ENCODE results near the gene ZNF552. TPM values are rescaled to one million over a fixed set of nuclear protein-coding genes. Genes with fewer than 3 reads are reported as not detected.

The ZNF552 gene
- total and polyA plus RNA-seq, 8 donors: 9.6 to 84.4 (median 30.6) TPM

GRCh38 chr19:57788114-57788692, 26.5 kb downstream of the ZNF552 start:
- DNase-seq: no peak
- Histone ChIP-seq H3K36me3 (peaks cover 21 to 98% (median 79%) of the 10 kb centered on the region in 4 donors), H3K4me3 (no peak overlapping the region), H3K4me1 (no peaks in the 10 kb centered on the region), H3K27me3 (no peaks in the 10 kb centered on the region), H3K9me3 (peaks cover 14 to 79% (median 71%) of the 10 kb centered on the region in 4 donors), H3K27ac (no peak overlapping the region)
- intact Hi-C loops (cut with DNase I; ENCODE audit: low total_unique reads): no loop called here
- TF ChIP-seq CTCF (IDR thresholded peaks at IDR 0.05): no peak
- no peak for TF ChIP-seq EP300 (IDR thresholded peaks at IDR 0.05)
- no peak for TF ChIP-seq POLR2A (IDR thresholded peaks at IDR 0.05)
- no peak for TF ChIP-seq POLR2AphosphoS5 (IDR thresholded peaks at IDR 0.05)

DNA sequence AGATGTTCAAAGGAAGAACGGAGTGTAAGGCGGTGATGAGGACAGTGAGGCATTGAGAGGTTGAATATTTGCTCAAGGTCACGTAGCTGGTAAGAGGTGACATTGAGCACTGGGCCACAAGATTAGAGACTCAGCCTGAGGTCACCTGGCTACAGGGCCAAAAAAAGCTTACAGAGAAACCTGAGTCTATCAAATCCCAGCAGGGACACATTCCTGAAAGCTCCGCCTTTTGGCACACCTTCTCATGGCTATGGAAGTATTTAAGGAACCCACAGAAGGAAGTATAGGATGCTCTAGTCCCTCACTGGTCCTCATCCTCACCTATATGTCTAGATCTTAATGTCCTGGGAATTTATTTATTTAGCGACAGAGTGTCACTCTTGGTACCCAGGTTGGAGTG, 27.8 kb downstream of the ZNF552 start:
- intact Hi-C loops (cut with DNase I; ENCODE audit: low total_unique reads): no loop called here
- Histone ChIP-seq H3K36me3 (peaks cover 12 to 98% (median 77%) of the 10 kb centered on the region in 4 donors), H3K27ac (no peak overlapping the region), H3K4me3 (no peak overlapping the region), H3K27me3 (no peaks in the 10 kb centered on the region), H3K4me1 (no peaks in the 10 kb centered on the region), H3K9me3 (peaks cover 14 to 91% (median 83%) of the 10 kb centered on the region in 4 donors)
- 84 to 97% (median 91%) methylated on average over 5 of the region's 5 CpGs for WGBS, 5 donors
- no peak for DNase-seq
- no peak for TF ChIP-seq EP300 (IDR thresholded peaks at IDR 0.05)
- no peak for TF ChIP-seq POLR2AphosphoS5 (IDR thresholded peaks at IDR 0.05)
- TF ChIP-seq POLR2A (IDR thresholded peaks at IDR 0.05): no peak
- TF ChIP-seq CTCF (IDR thresholded peaks at IDR 0.05): no peak

DNA sequence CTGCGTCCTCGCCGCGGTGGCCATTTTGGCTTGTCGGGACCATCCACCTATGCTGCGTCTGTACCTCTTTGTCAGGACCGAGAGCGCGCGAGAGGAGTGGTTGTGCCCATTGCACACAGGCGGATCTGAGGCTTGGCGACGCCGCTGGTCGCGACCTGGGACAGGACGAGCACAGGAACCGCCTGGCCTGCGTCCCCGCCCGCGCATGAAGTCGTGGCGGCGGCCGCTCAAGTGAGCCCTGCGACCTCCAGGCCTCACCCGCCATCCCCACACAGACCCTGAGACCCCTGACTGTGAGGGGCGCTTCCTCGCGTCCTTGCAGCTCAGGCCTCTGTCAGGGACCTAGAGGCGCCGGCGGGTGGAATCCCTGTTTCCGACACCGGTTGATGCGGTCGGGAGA, 28.4 kb downstream of the ZNF552 start:
- no peaks in the 10 kb centered on the region for H3K27me3 ChIP-seq
- no peaks in the 10 kb centered on the region for H3K4me1 ChIP-seq
- H3K9me3 ChIP-seq: peaks cover 14 to 97% (median 90%) of the 10 kb centered on the region in 4 donors
- H3K4me3 ChIP-seq: no peak overlapping the region
- intact Hi-C loops (cut with DNase I; ENCODE audit: low total_unique reads): no loop called here
- WGBS, 5 donors: 92 to 97% (median 94%) methylated on average over 21 to 38 of the region's 38 CpGs
- H3K27ac ChIP-seq: no peak overlapping the region
- no peak for TF ChIP-seq CTCF (IDR thresholded peaks at IDR 0.05)
- TF ChIP-seq POLR2AphosphoS5 (IDR thresholded peaks at IDR 0.05): no peak
- no peak for TF ChIP-seq EP300 (IDR thresholded peaks at IDR 0.05)
- TF ChIP-seq POLR2A (IDR thresholded peaks at IDR 0.05): no peak
- H3K36me3 ChIP-seq: peaks cover 17 to 98% (median 77%) of the 10 kb centered on the region in 4 donors
- no peak for DNase-seq

DNA sequence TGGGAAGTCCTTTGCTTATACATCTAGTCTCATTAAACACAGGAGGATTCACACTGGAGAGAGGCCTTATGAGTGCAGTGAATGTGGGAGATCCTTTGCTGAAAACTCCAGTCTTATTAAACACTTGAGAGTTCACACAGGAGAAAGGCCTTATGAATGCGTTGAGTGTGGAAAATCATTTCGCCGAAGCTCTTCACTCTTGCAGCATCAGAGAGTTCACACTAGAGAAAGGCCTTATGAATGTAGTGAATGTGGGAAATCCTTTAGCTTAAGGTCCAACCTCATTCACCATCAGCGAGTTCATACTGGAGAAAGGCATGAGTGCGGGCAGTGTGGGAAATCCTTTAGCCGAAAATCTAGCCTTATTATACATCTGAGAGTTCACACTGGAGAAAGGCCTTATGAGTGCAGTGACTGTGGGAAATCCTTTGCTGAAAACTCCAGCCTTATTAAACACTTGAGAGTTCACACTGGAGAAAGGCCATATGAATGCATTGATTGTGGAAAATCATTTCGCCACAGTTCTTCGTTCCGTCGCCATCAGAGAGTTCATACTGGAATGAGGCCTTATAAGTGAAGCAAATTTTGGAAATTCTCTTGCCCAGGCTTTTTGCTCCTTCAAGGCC, 35.4 kb downstream of the ZNF552 start:
- Histone ChIP-seq H3K9me3 (peaks cover 31 to 100% (median 96%) of the 10 kb centered on the region in 4 donors), H3K27ac (no peak overlapping the region), H3K27me3 (no peaks in the 10 kb centered on the region), H3K36me3 (peaks cover 53 to 100% (median 88%) of the 10 kb centered on the region in 4 donors), H3K4me3 (no peak overlapping the region), H3K4me1 (no peaks in the 10 kb centered on the region)
- 95 to 99% (median 98%) methylated on average over 10 of the region's 10 CpGs for WGBS, 5 donors
- intact Hi-C loops (cut with DNase I; ENCODE audit: low total_unique reads): no loop called here
- no peak for TF ChIP-seq EP300 (IDR thresholded peaks at IDR 0.05)
- TF ChIP-seq POLR2AphosphoS5 (IDR thresholded peaks at IDR 0.05): no peak
- TF ChIP-seq CTCF (IDR thresholded peaks at IDR 0.05): no peak
- TF ChIP-seq POLR2A (IDR thresholded peaks at IDR 0.05): no peak
- DNase-seq: no peak

Measured in stomach (tissue), 9 donors.